ENCODE data around the gene ANGPTL8.

Gene ANGPTL8

GRCh38 chr19:11261431-11261970 is 22.1 kb downstream of the ANGPTL8 start:
- no peak for DNase-seq (ENCODE audit: low read depth, low spot score)

DNA sequence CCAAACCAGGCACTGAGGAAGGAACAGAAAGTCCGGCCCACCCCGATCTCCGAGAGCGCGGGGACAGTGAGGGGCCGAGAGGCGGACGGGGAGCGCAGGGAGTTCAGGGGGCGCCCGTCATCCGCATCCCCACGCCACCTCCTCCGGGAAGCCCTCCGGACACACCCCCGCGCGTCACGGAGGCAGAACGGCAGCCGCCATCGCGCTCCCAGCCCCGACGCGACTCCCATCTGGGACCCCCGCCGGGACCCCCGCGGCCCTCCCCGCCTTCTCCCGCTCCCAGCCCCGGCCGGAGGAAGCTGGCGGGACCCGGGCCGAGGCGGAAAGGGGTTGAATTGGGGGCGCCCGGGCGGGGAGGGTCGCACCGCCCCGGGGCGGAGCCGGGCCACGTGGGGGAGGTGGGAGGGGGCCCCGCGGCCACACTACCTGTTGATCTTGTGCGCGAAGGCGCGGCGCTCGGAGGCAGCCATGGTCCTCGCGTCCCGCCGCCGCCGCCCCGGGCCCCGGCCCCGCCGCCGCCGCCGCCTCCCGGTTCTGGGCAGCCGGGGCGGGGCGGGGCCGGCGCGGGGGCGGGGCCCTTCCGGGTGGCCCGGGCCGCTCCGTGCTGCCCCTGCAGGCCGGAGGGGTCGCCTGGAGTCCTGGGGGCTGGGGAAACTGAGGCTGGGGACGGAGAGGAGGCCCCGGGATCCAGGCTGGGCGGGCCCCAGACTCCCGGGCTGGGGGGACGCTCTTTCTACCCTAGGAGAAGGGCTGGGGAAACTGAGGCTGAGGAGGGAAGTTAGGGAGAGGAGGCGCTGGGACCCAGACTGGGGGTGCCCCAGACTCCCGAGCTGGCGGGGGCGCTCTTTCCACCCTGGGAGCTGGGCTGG is 22.8 kb downstream of the ANGPTL8 start, which contains the start of gene DOCK6:
TSS of gene DOCK6 (minus strand) at position 554 of the 869 bp plus-strand sequence. CDS start at position 470, 84 bp downstream.
- no peak for DNase-seq (ENCODE audit: low read depth, low spot score)

GRCh38 chr19:11263726-11264125 is 24.3 kb downstream of the ANGPTL8 start:
- no peak for DNase-seq (ENCODE audit: low read depth, low spot score)

DNA sequence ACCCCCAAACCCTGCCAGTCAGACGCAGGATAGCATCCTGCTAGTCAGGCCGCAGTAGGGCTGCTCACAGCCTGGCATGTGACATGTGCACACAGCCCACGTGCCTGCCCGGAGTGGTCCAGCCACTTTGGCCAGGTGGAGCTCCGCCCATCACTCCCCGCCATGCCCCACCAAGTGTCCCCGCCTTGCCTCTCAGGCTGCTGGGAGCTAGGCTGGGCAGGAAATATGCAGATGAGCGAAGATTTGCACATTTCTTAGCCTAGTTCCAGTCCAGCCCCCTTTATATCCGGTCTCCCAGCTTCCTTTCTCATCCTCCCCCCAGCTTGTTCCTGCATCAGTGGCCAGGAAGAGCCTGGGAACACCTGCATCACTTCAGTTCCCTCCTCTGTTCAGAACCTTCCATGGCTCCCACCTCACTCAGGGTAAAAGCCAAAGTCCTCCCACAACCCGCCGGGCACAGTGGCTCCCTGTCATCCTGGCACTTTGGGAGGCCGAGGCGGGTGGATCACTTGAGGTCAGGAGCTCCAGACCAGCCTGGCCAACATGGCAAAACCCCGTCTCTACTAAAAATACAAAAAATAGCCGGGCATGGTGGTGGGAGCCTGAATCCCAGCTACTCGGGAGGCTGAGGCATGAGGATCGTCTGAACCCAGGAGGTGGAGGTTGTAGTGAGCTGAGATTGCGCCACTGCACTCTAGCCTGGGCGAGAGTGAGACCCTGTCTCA is 25.2 kb downstream of the ANGPTL8 start:
- no peak for DNase-seq (ENCODE audit: low read depth, low spot score)

DNA sequence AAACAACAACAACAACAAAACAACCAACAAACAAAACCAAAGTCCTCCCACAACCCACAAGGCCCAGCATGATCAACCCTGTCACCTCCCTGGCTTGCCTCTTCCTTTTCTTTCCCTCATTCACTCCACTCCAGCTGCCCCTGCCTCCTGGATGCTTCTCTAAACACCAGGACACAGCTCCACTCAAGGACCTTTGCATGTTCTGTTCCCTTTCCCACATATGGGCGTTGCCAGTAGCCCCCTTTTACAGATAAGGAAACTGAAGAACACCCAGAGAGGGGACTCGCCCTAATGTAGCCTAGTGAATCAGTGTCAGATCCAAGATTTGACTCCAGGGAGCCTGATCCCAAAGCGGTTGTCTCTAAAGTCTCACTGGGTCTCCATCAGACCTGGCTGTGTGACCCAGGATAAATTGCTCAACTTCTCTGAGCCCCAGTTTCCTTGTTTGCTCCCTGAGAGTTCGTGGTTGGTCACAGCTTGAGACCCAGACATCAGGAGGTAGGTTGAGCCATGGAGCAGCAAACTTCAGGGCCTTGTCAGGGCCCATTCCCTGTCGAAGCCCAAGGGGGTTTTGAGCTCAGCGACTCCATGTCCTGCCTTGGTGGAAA is 25.9 kb downstream of the ANGPTL8 start:
- DNase-seq (ENCODE audit: low read depth, low spot score), result no peak

- no peak for DNase-seq (ENCODE audit: low read depth, low spot score)
These were observed 26.4 kb downstream of the ANGPTL8 start for GRCh38 chr19:11265785-11266236.

DNA sequence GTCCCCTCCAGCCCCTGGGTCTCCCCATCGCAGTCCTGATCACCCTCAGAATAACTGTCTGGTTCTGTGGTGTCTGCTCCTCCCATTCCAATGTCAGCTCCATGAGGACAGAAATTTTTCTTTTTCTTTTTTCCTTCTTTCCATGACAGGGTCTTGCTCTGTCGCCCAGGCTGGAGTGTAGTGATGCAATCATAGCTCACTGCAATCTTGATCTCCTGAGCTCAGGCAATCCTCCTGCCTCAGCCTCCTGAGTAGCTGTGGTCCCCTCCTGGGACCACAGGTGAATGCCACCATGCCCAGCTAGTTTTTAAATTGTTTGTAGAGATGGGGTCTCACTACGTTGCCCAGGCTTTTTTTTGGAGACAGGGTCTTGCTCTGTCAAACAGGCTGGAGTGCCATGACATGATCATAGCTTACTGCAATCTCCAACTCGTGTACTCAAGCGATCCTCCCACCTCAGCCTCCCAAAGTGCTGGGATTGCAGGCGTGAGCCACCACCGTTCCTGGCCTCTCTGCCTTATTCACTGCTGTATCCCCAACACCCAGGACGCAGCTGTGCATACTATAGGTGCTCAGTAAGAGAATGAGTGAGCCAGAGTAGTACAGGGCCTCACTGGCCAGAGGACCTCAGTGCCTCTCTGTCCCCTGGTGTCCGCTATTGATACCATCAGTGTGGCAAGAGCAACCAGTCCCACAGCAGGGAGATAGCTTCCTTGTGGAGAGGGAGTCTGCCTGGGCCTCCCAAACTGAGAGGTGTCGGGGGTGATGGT is 28.1 kb downstream of the ANGPTL8 start:
- DNase-seq (ENCODE audit: low read depth, low spot score), result no peak

DNA sequence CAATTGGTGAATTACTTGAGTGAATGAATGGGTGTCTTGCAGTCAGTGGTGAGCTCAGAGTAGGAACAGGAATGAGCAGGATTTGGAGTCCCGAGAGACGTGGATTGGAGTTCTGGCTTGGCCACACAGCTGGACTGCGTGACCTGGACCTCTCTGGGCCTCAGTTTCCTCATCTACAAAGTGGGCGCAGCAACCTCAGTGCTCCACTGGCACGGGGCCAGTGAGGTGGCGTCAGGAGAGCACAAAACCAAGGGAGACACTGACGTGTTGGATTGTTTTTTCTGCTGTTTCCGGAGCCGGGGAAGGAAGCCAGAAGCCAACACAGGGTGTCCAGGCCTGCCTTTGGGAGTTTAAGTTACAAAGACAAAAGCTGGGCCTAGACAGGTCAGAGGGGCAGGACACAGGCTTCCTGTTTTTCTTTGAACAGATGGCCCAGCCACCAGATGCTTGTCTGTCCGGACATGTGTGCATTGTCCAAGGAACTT is 29.4 kb downstream of the ANGPTL8 start:
- DNase-seq (ENCODE audit: low read depth, low spot score), result no peak

- no peak for DNase-seq (ENCODE audit: low read depth, low spot score)
These were observed 30.0 kb downstream of the ANGPTL8 start for GRCh38 chr19:11269408-11269807.

DNA sequence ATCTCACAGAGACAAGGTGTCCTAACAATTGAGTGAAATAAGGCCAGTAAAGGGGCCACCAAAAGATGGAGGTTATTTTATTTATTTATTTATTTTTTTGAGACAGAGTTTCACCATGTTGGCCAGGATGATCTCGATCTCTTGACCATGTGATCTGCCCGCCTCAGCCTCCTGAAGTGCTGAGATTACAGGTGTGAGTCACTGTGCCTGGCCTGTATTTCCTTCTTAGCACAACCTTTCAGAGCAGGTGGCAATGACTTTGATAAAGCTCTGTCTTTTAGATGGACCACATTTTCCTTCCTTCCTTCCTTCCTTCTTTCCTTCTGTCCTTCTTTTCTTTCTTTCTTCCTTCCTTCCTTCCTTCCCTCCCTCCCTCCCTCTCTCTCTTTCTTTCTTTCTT is 33.9 kb downstream of the ANGPTL8 start:
- no peak for DNase-seq (ENCODE audit: low read depth, low spot score)

DNA sequence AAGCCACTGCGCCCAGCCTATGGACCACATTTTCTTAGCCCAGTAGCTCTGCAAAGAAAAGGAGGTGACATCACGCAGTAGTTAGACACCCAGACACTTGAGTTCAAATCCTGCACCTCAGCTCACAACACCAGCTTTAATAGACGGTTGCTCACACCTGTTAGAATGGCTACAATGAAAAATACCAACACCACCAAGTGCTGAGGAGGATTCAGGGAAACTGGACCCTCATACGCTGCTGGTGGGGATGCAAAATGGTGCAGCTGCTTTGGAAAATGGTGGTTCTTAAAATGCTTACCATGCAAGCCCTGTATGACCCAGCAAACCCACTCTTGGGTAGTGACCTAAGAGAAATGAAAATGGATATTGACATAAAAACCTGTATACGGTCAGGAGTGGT is 34.6 kb downstream of the ANGPTL8 start:
- DNase-seq (ENCODE audit: low read depth, low spot score), result no peak

DNA sequence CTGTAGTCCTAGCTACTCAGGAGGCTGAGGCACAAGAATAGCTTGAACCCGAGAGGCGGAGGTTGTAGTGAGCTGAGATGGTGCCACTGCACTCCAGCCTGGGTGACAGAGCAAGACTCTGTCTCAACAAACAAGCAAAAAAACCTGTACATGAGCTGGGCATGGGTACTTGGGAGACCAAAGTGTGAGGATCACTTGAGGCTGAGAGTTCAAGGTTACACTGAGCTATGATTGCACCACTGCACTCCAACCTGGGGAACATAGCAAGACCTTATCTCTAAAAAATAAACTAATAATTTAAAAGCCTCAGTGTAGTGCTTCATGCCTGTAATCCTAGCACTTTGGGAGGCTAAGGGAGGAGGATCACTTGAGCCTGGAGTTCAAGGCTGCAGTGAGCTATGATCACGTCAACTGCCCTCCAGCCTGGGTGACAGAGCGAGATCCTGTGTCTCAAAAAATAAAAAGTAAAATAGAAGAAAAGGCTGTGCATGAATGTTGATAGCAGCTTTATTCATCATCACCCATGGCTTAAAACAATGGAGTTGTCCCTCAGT is 35.2 kb downstream of the ANGPTL8 start:
- DNase-seq (ENCODE audit: low read depth, low spot score), result no peak

DNA sequence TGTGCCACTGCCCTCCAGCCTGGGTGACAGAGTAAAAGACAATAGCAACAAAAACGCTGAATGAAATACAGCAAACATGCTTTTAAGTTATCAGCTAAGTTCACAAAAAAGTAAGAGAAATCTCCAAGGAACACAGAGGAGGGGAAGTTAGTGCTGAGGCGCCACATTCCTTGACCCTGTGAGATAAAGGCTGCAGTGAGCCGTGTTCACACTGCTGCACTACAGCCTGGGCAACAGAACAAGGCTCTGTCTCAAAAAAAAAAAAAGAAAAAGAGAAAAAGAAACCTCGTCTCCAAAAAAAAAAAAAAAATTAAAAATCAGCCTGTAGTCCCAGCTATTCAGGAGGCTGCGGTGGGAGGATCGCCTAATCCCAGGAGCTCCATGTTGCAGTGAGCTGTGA is 39.3 kb downstream of the ANGPTL8 start:
- no peak for DNase-seq (ENCODE audit: low read depth, low spot score)

DNA sequence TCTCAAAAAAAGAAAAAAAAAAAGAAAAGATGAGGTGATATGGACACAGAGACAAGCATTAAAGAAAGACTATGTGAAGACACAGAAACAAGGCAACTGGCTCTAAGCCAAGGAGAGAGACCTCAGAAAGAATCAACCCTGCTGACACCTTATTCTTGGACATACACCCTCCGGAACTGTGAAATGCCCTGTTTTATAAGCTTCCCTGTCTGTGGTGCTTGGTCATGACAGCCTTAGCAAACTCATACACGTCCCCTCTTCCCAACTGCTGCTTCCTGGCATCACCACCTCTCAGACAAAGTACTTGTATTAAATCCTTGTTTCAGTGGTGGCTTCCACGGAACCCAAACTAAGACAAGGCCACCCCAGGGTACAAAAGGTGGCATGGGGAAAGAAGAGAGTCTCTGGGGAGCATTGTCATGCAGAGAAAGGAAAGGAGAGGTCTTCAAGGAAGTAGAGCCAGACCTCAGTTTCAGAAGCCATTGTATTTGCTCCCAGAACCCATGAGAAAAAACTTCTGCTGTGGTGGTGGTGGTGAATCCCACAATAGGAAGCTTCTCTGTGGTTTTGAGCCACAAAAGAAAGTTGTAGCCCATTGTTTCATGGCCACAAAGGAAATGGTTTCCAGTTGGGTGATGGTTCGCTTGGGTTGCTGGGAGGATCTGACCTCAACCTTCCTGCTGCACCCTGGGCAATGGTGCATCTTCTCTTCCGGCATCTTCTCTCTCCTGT is 40.3 kb downstream of the ANGPTL8 start:
- DNase-seq (ENCODE audit: low read depth, low spot score), result no peak

DNA sequence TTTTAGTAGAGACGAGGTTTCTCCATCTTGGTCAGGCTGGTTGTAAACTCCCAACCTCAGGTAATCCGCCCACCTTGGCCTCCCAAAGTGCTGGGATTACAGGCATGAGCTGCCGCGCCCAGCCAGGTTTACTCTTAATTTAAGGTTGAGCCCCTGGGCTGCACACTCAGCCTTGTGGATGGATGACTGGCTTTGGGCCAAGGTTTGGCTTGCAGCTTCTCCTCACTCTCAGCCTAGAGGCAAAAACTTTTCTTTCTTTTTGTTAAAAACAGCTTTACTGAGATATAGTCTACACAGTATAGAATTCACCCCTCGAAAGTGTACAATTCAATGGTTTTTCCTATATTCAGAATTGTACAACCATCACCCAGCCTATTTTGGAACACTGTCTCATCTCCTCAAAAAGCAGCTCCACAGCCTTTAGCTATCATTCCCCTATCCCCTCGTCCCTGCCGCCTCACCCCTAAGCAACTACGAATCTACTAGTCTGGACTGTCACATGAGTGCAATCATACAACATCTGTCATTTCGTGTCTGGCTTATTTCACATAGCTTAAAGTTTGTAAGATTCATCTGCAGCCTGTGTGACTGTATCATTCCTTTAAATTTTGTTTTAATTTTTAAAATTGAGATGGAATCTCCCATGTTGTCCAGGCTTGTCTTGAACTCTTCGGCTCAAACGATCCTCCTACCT is 42.1 kb downstream of the ANGPTL8 start:
- DNase-seq (ENCODE audit: low read depth, low spot score), result no peak

DNA sequence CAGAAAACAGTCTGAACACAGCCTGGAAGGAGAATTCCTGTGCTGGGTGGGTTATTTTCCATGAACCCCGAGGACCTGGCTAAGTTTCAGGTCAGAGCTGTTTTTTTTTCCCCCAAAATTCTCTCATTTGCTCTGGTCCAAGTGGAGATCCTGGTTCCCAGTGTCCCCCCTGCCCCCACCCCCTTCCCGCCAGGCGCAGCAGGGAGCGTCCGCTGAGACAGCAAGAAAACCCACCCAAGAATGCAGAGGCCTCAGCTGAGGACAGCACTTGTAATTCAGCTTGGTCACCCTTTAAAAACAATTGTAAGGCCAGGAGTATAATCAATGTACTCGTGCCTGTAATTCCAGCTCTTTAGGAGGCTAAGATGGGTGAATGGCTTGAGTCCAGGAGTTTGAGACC is 45.1 kb downstream of the ANGPTL8 start:
- DNase-seq (ENCODE audit: low read depth, low spot score), result no peak

- no peak for DNase-seq (ENCODE audit: low read depth, low spot score)
These were observed 47.0 kb downstream of the ANGPTL8 start for GRCh38 chr19:11286312-11286974.

DNA sequence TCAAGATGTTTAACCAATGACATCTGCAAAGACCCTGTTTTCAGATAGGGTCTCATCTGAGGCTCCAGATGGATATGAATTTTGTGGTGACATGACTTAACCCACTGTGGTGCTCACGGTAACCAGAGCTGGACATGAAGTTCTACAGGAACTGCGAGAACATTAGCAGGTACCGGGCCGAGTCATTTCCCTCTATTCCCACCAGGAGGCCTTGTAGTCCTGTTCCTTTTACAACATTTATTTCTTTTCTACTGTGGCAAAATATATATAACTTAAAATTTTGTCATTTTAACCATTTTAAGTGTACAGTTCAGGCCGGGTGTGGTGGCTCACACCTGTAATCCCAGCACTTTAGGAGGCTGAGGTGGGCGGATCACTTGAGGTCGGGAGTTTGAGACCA is 48.9 kb downstream of the ANGPTL8 start:
- no peak for DNase-seq (ENCODE audit: low read depth, low spot score)

- no peak for DNase-seq (ENCODE audit: low read depth, low spot score)
These were observed 50.8 kb downstream of the ANGPTL8 start for GRCh38 chr19:11290256-11290655.

All from activated naive CD8-positive, alpha-beta T cell treated with anti-CD3 and anti-CD28 coated beads, Interleukin-2, amount 50 U/mL, for 16 hours (primary cell).